IMR-90 (cell line): ENCODE measurements around the gene OGA. TPM values are rescaled to one million over a fixed set of nuclear protein-coding genes. Genes with fewer than 3 reads are reported as not detected.

Experiments used
- BHLHE40 ChIP-seq: fragments of 150-350 bp; IDR thresholded peaks from 2 replicates; pipeline ENCODE4 v1.6.1; 2016; ENCODE audit warnings: mild to moderate bottlenecking, low read depth, low read length
- CEBPB ChIP-seq: IDR thresholded peaks from 2 replicates; pipeline ENCODE4 v1.6.1; 2012; ENCODE audit warnings: low read depth, low read length, improper control_type of control experiment
- CHD1 ChIP-seq: IDR thresholded peaks from 2 replicates; pipeline ENCODE4 v1.6.1; 2012; ENCODE audit warnings: low read depth, low read length, improper control_type of control experiment
- MAFK ChIP-seq: IDR thresholded peaks from 2 replicates; pipeline ENCODE4 v1.6.1; 2012; ENCODE audit warnings: low read depth, low read length, improper control_type of control experiment
- POLR2A ChIP-seq: IDR thresholded peaks from 2 replicates; pipeline ENCODE4 v1.6.1; 2012; ENCODE audit warnings: mild to moderate bottlenecking, low read depth, low read length
- SMC3 ChIP-seq: fragments of 150-350 bp; IDR thresholded peaks from 2 replicates; pipeline ENCODE4 v1.6.1; 2016; ENCODE audit warnings: low read depth, mild to moderate bottlenecking, antibody characterized with exemption, low read length, moderate library complexity
- polyA plus RNA-seq, 3 experiments: library from polyadenylated mRNA; depleted of rRNA; stranded (reverse); fragments of >200 nt; gene quantifications; 2 replicates each; pipeline ENCODE4 v1.2.3, GENCODE V29; 2012; ENCODE audit warnings: low replicate concordance in 1 of 3
- total RNA-seq: library from RNA; depleted of rRNA; stranded (reverse); fragments of >200 nt; gene quantifications from 2 replicates; pipeline ENCODE4 v1.2.3, GENCODE V29; 2012
- TF ChIP-seq, protein P1 (sequence below): fragments of 150-350 bp; IDR thresholded peaks from 2 replicates; pipeline ENCODE4 v1.6.1; 2016; ENCODE audit warnings: low read depth, mild to moderate bottlenecking, low read length, moderate library complexity, borderline replicate concordance

The OGA gene
- total and polyA plus RNA-seq, 2 of the 4 experiments (the other 2 are of a cell fraction) = 42.5 to 62.9 TPM

DNA sequence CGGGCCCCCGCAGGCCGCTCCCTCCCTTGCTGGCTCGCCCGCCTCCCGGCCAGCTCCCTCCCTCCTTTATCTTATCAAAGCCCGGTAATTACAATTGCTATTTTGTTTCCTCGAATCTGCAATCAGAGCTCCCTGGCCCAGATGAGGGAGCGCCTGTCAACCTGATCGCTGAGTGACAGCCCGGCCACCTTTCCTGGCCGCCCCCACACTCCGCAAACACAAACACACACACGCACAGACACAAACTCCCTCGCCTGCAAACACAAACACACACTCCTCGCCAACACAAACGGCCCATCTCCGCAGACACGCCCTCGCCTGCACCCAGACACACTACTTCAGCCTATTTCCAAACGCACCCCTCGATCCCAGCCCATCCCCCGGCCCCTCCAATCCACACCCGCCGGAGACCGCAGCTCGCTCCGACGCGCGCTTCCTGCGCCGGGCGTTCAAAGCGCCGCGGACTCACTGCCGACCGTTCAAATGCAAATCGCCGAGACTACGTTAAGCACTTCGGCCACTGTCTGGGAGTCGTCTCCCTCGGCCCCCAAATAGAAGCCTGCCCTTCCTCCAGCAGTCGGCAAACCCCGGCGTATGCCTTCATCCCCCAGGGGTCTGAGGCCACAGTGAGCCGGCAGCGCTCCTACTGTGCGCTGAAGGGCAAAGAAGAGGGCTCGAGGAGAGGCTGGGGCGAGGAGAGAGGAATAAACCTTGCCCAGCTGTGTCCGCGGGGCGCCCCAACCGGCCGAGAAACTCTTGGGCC, 39.3 kb downstream of the OGA start (continued):
- TF ChIP-seq CHD1 (no peak), CEBPB (no peak), SMC3 (no peak), MAFK (no peak), POLR2A (no peak), BHLHE40 (no peak)
- TF ChIP-seq, protein P1, sequence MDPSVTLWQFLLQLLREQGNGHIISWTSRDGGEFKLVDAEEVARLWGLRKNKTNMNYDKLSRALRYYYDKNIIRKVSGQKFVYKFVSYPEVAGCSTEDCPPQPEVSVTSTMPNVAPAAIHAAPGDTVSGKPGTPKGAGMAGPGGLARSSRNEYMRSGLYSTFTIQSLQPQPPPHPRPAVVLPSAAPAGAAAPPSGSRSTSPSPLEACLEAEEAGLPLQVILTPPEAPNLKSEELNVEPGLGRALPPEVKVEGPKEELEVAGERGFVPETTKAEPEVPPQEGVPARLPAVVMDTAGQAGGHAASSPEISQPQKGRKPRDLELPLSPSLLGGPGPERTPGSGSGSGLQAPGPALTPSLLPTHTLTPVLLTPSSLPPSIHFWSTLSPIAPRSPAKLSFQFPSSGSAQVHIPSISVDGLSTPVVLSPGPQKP = no peak
